GM19452 (cell line): ENCODE data around the gene CEBPG.

Source experiments
- ATAC-seq: cut with Tn5 transposase; IDR thresholded peaks from one replicate; pipeline ENCODE4 v1.9.1; 2021; ENCODE audit not compliant: unreplicated experiment

Gene CEBPG

DNA sequence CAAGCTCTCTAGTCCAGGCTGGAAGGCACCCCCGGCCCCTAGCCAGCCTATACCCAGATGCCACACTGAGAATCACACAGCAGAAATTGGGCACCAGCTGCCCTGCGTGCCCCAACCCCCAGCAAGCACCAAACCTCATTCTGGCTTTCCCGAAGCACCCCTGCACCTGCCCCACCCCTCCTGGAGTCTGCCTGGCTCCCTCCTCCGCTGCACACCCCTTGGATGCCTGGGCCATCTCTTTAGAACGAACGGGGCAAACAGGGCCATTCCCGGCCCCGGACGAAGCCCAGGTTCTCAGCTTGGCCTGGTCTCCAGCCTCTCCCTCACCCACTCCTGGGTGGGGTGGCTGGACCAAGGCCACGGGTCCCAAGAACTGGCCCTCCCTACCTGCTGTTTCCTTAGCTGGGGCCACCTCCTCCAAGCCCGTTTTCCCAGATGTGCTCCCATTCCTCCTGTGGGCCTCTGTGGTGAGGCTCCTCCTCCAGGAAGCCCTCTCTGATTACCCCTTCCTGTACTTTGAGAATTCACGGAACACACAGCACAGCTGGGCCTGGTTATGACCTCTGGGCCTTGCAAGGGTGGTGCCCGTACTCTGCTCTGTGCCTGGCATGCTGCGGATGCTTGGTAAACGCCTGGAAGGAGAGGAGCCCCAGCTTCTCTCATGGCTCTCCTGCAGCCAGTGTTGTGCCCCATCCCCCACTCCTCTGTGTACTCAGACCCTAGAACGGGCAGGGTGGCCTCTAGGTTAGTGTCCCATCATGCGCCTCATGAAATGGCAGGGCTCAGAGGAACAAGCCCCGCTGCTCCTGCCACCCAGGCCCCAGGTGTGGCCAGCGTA, 21.4 kb downstream of the CEBPG start:
- ATAC-seq = no peak

DNA sequence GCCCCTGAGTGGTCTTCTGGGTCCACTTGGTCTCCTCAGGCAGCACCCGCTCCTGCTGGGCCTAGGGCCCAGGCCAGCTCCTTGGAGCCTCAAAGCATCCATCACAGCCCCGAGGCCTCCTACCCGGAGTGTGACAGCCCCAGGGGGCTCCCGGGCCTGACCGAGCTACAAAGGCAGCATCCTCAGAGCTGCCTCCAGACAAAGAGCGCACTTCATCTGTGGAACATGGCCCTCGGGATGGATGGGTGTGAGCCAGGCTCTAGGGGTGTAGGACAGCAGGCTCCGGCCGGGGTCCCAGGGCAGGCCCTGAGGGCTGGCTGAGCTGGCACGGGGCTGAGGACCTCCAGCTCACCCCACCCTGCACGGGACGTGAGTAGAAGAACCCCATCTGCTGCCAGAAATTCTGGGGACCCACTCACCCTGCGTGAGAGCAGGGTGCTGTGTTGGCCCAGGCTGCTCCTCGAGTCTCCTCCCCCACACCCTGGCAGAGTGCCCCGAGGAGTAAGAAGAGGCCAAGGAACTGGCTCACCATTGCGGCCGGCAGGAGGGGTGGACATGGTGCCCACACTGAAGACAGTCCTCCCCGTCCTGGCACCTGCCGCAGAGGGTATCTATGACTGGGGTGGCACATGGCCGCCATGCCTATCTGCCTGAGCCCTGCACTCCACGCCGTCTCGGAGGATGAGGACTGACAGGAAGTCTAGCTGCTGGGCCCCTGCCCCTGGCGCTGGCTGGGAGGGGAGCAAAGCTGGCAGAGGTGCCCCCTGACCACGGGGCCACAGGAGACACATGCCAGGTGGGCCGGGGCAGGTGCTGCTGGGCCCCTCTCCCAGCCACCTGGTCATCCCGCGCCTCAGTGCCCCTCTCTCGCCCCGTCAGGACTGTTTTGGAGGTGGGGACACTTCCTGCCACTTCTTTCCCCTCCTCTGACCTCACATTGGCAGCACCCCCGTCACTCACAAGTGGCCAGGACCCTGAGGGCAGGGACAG, 22.3 kb downstream of the CEBPG start:
- ATAC-seq = no peak

DNA sequence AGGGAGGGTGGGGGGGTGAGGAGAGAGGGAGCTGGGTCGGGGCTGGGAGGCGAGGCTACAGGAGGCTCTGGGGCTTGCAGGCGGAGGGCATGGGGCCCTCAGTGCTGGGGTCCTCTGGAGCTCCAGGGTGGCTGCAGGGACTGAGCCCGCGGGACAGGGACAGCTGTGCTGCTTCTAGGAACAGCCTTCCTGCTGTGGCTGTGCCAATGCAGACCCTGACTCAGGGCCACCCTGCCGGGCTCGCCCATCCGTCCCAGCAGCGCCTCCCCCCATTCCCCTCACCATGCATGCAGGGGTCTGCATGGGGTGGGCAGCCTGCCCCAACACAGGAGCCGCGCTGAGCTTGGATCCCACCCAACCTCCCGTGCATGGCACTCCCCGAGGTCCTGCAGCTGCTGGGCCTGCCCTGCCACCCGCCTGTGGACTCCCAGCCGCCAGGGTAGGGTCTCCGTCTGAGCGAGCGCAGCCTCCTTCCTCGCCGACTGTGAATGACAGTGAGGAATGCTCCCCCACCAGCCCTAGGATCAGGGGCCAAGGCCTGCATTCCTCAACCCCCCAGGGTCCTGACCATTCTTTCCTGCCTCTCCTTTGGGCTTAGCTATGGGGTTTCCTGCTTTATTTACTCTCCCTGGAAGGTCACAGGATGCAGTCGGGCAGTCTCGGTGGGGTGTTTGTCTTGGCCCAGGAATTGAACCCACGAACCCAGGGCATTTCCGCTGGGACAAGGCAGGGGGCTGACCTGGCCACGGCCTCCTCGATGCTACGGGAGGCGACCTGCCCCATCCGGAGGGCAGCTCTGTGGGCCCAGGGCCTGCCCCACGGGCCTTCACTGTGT, 23.4 kb downstream of the CEBPG start:
- no peak for ATAC-seq

DNA sequence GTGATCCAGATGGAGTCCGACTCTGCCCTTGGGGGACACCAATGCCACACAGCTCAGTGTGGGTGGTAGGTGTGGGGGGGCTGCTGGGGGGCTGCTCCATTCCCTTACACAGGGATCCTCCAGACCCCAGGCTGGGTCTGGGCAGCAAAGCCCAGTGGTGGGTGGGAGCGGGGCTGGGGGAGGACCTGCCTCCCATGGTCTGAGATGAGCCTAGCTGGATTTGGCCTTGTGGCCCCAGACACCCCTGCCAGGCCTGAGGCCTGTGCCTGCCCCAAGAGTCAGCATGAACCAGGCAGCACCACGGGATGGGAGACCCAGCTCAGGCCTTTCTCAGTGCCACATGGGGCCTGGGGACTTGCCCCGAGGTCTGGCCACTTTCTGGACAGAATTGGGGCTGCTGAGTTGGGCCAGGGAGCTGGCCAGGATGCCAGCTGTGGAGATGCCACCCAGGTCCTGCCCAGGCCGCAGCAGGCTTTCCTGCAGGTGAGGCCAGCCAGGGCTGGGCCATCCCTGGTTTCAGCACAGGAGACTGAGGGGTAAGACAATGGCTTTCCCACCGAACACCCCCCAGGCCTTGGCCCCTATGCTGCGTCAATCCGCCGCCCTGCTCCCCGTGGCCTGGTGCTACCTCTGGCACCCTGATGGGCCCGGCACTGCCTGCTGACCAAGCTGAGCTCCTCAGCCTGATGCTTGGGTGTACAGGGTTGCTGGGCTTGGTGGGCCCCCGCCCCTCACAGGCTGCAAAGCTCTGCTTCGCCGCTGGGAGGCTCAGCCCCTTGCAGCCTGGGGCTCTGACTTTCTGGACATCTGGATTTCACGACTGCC, 24.2 kb downstream of the CEBPG start:
- no peak for ATAC-seq

DNA sequence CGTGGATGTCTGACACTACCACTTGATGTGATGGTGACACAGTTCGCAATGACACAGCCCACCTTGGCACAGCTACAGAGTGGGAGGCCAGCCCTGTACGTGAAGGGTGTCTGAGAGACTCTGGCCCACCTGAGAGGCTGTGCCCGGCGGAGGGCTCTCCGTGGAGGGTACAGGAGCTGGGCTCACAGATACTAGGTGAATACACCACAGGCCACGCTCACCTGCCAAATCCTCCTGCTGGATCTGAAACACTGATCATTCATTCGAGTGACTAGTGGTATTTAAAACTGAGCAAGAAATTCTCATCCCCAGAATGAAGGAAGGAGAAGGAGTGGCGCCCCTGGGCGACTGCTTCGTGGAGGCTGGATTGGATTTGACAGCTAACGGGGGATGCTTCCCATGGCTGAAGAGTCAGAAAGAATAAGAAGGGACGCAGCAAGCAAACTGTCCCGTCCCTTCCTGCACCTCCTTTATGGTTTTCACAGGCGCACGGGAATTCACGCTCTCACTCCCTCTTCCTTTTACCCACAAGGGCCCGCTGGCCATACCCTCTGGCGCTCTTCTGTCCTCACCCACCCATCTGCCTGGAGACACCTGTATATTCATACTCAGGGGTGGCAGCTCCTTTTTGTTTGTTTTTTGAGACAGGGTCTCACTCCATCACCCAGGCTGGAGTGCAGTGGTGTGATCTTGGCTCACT, 25.0 kb downstream of the CEBPG start:
- no peak for ATAC-seq

DNA sequence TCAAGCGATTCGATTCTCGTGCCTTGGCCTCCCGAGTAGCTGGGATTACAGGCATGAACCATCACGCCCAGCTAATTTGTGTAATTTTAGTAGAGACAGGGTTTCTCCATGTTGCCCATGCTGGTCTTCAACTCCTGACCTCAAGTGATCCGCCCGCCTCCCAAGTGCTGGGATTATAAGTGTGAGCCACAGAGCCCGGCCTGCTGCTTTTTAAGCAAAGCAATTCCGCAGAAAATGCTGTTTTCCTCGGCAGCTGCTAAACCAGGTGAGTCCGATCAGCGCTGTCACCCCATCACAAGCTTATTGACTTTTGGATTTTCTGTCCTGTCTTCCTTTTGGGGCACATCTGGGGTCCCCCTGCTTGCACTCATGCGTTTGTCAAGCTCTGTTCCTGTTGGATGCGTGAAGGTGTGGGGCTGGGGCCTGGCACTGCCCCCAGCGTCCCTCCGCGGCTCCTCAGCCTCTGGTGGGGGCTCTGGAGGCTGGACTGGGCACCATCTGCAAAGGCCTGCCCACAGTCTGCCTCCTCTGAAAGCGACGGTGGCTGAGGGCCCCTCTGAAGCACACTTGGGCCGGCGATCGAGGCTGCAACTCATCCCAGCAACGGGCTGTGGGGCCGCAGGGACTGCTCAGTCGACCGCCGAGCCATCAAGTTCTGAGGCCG, 25.7 kb downstream of the CEBPG start:
- ATAC-seq = no peak

DNA sequence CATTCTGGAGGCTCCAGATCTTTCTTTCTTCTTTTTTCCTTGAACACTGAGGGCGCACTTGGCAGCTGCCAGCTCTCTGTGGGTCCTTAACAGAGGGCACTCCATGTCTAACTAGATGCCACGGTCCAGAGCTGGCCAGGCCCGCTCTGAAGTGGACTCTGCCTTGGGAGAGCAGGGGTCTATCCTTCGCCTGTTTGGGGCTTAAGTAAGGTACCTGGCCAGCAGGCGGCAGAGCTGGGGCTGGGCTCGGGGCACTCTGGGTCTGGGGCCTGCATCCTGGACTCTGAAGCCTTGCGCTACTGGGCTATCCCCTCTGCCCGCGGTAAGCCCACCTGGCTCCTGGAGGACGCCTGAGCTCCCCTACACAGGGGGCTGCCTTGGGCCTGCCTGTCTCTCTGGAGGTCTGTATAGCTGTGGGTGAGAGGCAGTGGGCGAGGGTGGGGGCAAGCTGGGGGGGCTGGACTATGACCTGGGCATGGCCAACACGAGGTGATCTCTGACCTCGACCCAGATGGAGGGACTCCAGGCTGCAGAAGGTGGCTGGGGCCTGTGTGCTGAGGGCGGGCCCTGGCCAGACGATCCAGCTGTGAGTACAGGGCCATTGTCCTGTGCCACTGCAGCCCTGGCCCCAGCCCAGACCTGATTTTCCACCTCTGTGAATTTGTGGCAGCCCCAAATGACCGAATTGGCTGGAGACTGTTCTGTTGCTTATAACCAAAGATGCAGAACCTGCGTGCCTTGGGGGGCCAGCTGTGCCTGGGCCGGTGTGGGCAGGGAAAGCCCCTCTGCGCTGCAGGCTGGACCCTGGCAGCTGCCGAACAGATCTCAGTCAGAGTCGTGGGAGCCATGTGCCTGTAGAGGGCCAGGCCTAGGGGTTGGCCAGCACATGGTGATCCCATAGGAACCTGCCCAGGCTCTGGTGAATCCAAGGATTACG, 26.5 kb downstream of the CEBPG start:
- no peak for ATAC-seq

DNA sequence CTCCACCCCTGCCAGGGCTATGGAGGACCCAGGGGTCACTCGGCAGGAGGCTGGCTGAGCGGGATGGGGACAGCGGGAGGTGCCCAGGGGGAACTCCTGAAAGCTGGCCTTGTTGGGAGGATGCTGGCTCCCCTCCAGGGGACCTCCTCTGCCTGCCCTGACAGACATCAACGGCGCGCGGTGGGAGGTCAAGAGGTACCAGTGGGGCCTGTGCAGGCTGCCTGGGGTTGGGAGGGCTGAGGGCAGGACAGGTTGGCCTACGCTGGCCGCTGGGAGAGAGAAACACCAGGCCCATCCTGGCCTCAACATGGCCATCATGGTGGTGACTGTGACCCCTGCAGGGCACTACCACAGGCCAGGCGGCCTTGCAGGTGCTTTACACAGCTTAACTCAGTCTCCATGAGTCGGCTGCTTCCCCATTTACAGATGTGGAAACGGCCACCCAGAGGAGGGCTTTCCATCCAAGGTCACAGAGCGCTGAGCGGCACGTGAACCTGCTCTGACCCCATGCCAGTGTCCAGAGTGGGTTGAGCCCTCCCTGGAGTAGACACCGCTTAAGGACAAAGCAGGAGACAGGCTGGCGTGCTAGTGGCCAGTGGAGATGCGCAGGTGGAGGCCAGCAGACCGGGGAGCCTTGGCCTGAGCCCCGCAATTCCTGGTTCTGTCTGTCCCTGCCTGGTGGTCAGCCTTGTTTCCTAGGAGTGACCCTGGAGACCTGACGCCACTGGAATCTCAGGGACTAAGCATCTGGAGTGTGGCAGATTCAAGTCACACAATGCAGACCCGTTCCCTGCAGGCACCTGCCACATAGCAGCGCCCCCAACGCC, 27.6 kb downstream of the CEBPG start:
- ATAC-seq = no peak

DNA sequence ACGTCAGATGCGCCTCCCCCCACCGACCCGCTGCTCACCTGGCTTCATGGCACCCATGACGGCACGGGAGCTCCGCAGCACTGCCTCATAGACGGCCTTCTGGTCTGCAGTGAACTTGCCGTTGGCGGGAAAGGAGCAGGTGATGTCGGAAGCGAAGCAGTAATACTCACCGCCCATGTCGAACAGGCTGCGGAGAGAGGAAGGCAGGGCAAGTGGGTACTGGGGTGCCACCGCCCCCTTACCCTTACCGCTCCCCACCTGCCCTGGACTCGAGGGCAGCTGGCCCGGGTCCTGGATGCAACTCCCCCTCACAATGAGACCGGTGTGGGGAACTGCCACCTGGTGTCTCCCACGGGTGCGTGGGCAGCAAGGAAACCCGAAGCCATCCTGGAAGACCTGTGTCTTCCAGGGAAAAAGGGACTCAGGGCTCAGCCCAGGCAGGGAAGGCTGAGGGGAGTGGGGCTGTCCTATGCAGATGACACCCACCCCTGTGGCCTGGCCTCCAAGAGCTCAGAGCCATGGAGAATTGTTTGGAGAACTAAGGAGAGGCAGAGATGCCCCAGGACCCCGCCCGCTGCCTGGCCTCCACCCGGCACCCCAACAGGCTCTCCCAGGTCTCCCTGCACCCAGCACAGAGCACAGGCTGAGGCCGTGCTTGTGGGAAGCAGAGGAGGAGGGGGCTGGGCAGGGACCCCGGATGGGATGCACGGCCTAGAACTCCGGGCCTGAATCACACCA, 28.3 kb downstream of the CEBPG start:
- ATAC-seq = no peak

DNA sequence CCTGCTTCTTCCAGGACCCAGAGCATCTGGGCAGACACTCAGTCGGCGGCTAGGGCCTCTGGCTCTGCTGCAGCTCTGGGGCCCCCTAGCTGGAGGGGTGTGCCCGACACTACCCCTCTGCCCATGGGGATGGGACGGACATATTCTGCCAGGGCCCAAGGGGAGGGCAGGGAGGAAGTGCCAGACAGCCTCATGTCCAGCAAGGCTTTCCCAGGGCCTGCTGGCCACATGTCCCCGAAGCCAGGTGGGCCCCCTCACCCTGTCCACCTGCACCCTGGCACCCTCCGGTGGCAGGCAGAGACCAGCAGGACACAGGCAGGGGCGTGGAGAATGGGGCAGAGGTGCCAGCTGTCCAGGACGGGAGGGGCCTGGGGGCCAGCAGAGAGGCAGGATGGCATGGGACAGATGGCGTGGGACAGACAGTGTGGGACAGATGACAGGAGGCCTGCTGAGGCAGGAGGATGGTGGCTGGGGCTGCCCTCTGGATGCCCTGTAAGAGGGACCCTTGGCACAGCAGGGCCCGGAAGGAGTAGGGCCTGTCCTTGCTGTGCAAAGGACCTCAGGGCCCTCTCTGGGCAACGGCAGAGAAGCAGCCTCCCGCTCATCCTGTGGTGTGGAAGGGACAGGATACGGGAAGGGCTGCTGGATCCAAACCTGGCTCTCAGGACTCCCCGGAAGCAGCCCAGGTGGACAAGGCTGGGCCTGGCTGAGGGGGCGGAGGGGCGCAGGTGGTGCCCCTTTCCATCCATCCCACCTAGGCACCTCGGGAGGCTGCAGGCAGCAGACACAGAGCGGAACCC, 29.1 kb downstream of the CEBPG start:
- ATAC-seq = no peak

DNA sequence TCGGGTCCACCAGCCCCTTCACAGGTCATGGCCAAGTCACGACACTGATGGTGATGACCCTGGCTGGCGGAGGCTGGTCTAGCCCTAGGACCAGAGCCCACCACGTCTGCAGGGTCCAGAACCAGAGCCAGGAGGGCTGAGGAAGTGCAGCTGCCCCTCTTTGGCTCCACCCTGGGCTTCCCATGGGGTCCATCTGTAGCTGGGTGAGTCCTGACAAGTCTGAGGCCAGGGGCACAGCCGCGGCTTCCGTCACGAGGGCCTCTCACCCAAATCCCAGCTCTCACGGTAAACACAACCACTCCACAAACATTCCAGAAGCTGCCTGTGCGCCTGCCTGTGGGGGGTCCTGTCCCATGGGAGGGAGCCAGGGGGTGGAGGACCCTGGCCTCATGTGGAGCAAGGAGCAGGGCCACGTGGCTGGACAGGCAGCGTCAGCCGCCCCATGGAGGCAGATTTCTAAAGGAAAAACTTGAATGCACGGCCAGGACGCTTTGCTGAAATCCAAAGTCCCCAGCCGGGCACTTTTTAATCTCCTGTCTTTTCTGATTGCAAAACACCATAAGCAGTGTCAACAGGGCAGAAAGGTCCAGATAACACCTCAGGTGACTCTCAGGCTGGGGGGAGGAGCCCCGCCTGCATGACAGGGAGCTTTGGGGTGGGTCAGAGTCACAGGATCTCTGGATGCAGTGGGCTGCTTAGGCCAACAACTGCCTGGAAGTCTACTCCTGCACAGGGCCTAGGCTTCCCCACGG, 29.9 kb downstream of the CEBPG start:
- ATAC-seq = no peak

DNA sequence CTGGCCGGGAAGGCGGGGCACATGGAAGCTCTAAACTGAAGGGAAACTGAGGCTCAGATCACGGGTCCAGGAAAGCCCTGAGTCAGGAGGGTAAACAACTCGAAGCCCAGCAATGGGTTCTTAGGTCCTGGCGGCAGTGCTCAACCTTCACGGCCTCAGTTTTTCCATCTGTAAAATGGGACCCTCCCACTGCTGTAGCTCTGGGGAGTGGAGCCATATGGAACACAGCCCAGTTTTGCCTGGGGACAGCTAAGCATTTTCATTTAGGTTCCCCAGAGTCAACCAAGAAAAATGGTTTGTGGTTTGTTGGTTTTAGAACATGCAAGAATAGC, 30.4 kb downstream of the CEBPG start:
- no peak for ATAC-seq

DNA sequence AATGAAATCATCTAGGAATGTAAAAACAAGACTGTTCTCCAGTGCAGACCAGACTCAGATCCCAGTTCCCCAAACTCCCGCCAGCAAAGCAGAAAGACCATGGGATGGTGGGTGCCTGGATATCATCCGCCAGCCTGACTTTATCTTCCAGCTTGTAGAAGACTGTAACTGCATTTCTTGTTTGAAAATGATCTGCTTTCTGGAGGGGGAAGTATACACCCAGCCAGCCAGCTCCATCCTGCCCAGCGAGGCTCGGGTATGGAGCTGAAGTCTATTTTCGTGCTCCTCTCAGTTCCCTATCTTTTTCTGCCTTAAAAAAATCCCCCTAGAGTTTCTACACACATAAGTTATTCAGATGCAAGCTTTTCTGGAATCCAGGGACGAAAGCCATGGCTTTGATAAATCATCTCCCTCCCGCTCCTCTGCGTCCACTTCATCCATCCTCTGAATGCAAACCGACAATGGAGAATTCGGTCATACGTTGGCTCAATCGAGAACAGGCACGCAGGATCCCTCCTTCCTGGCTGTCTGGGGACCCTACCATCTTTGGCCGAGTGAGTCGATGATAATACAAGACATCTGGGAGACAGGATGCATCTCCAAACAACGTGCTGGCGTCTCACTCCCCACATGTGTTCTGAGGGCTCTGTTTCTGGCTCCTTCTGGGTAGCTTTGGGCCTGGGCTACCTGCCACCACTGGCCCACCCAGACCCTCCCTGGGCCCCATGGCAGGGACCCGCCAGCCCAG, 31.2 kb downstream of the CEBPG start:
- ATAC-seq = no peak

DNA sequence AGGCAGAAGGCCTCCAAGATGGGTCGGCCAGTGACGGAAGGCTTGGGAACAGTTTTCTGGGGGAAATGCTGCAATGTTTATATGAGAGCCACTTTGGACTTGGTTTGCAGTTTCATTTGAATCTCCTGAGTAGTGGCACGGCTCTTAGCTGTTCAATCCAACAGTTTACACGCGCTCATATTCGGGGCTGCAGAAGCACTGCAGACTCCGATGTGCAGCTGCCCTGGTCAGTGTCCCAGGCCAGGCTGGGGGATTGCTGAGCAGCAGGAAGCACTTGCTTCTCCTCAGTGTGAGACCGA, 31.7 kb downstream of the CEBPG start:
- no peak for ATAC-seq
